ENCODE data around the gene NBPF20. TPM values are rescaled to one million over a fixed set of nuclear protein-coding genes. Genes with fewer than 3 reads are reported as not detected.
"Not testable (repeated sequence)": the region's sequence is repeated elsewhere in the genome, so short reads cannot be mapped to it uniquely, and the experiment has no call there.

NBPF20 gene
- polyA plus RNA-seq, 6 donors from 2014 or later = 0.11 to 0.76 (median 0.31) TPM; not detected in 1

GRCh38 chr1:145453873-145454823, 28.7 kb upstream of the NBPF20 start:
- Mint-ChIP-seq H3K27me3 (peaks cover 12 to 34% (median 12%) of the 10 kb centered on the region in 3 donors), H3K4me3 (peak overlapping the region in 1 of 8 donors; percentile 45)
- H3K36me3 Mint-ChIP-seq; H3K9me3 Mint-ChIP-seq; ATAC-seq (ENCODE audit: low read depth in 2 of 2); DNase-seq; H3K27ac Mint-ChIP-seq; H3K4me1 Mint-ChIP-seq: not testable (repeated sequence)

GRCh38 chr1:145452506-145452905, 27.1 kb upstream of the NBPF20 start:
- H3K4me3 Mint-ChIP-seq; H3K4me1 Mint-ChIP-seq; H3K36me3 Mint-ChIP-seq; ATAC-seq (ENCODE audit: low read depth in 2 of 2); H3K9me3 Mint-ChIP-seq; H3K27ac Mint-ChIP-seq; DNase-seq: not testable (repeated sequence)
- peaks cover 0 to 25% (median 8%) of the 10 kb centered on the region in 3 donors for H3K27me3 Mint-ChIP-seq

- H3K4me3 Mint-ChIP-seq; H3K27ac Mint-ChIP-seq; H3K9me3 Mint-ChIP-seq; DNase-seq; ATAC-seq (ENCODE audit: low read depth in 2 of 2); H3K36me3 Mint-ChIP-seq; H3K4me1 Mint-ChIP-seq: not testable (repeated sequence)
- peaks cover 0 to 25% (median 8%) of the 10 kb centered on the region in 3 donors for H3K27me3 Mint-ChIP-seq
Observed at GRCh38 chr1:145451914-145452313, 26.5 kb upstream of the NBPF20 start.

- DNase-seq; ATAC-seq (ENCODE audit: low read depth in 2 of 2); H3K36me3 Mint-ChIP-seq; H3K4me1 Mint-ChIP-seq; H3K9me3 Mint-ChIP-seq; H3K27ac Mint-ChIP-seq; H3K4me3 Mint-ChIP-seq: not testable (repeated sequence)
- H3K27me3 Mint-ChIP-seq = peaks cover 4 to 10% (median 6%) of the 10 kb centered on the region in 3 donors
Observed at GRCh38 chr1:145445219-145445618, 19.8 kb upstream of the NBPF20 start.

- H3K36me3 Mint-ChIP-seq; ATAC-seq (ENCODE audit: low read depth in 2 of 2); H3K9me3 Mint-ChIP-seq; H3K4me1 Mint-ChIP-seq; H3K27ac Mint-ChIP-seq; DNase-seq; H3K4me3 Mint-ChIP-seq: not testable (repeated sequence)
- H3K27me3 Mint-ChIP-seq = peaks cover 0 to 10% (median 6%) of the 10 kb centered on the region in 3 donors
Observed at GRCh38 chr1:145442340-145442739, 16.9 kb upstream of the NBPF20 start.

- Mint-ChIP-seq H3K4me3 (peak overlapping the region; percentile 42 to 87 (median 60)), H3K36me3 (peaks cover 5 to 21% of the 10 kb centered on the region in 2 donors), H3K9me3 (peaks cover 12 to 30% (median 23%) of the 10 kb centered on the region in 7 donors), H3K4me1 (peaks cover 4 to 14% (median 8%) of the 10 kb centered on the region in 3 donors), H3K27me3 (peaks cover 37 to 66% (median 49%) of the 10 kb centered on the region in 3 donors)
- DNase-seq, H3K27ac Mint-ChIP-seq: not testable (repeated sequence)
- ATAC-seq (ENCODE audit: low read depth in 2 of 2) = peak; percentile 16 to 36
Observed at GRCh38 chr1:145431363-145432256, 6.2 kb upstream of the NBPF20 start.

GRCh38 chr1:145430830-145431229, 5.4 kb upstream of the NBPF20 start:
- Mint-ChIP-seq H3K4me3 (peak overlapping the region; percentile 25 to 72 (median 48)), H3K27me3 (peaks cover 37 to 62% (median 49%) of the 10 kb centered on the region in 3 donors), H3K36me3 (peaks cover 5 to 21% of the 10 kb centered on the region in 2 donors), H3K4me1 (peaks cover 4 to 14% (median 8%) of the 10 kb centered on the region in 3 donors), H3K9me3 (peaks cover 12 to 30% (median 23%) of the 10 kb centered on the region in 7 donors)
- not testable (repeated sequence) for H3K27ac Mint-ChIP-seq; DNase-seq; ATAC-seq (ENCODE audit: low read depth in 2 of 2)

GRCh38 chr1:145429329-145429728, 3.9 kb upstream of the NBPF20 start:
- DNase-seq; ATAC-seq (ENCODE audit: low read depth in 2 of 2); H3K27ac Mint-ChIP-seq: not testable (repeated sequence)
- Mint-ChIP-seq H3K27me3 (peaks cover 41 to 62% (median 49%) of the 10 kb centered on the region in 3 donors), H3K4me3 (peak overlapping the region in 2 of 8 donors; percentile 39 to 40), H3K4me1 (peaks cover 15 to 22% (median 16%) of the 10 kb centered on the region in 3 donors), H3K36me3 (peaks cover 5 to 21% of the 10 kb centered on the region in 2 donors), H3K9me3 (peaks cover 12 to 30% (median 23%) of the 10 kb centered on the region in 7 donors)

GRCh38 chr1:145424612-145425435, 579 bp downstream of the NBPF20 start:
- Mint-ChIP-seq H3K9me3 (peaks cover 8 to 23% (median 16%) of the 10 kb centered on the region in 7 donors), H3K4me1 (peaks cover 9 to 13% (median 10%) of the 10 kb centered on the region in 3 donors), H3K36me3 (peaks cover 0 to 11% of the 10 kb centered on the region in 2 donors), H3K27ac (peak overlapping the region; percentile 31 to 95 (median 80)), H3K27me3 (peaks cover 26 to 30% (median 27%) of the 10 kb centered on the region in 3 donors), H3K4me3 (peak overlapping the region; percentile 87 to 100 (median 96))
- DNase-seq = not testable (repeated sequence)
- ATAC-seq (ENCODE audit: low read depth in 2 of 2) = peak; percentile 71 to 75

GRCh38 chr1:145415149-145415548, 10.3 kb downstream of the NBPF20 start:
- H3K4me3 Mint-ChIP-seq; H3K9me3 Mint-ChIP-seq; H3K36me3 Mint-ChIP-seq; H3K4me1 Mint-ChIP-seq; H3K27me3 Mint-ChIP-seq; H3K27ac Mint-ChIP-seq; DNase-seq; ATAC-seq (ENCODE audit: low read depth in 2 of 2): not testable (repeated sequence)

GRCh38 chr1:145407266-145407665, 18.1 kb downstream of the NBPF20 start:
- H3K27ac Mint-ChIP-seq; H3K36me3 Mint-ChIP-seq; H3K4me1 Mint-ChIP-seq; H3K4me3 Mint-ChIP-seq; H3K9me3 Mint-ChIP-seq; ATAC-seq (ENCODE audit: low read depth in 2 of 2); DNase-seq; H3K27me3 Mint-ChIP-seq: not testable (repeated sequence)

- H3K4me3 Mint-ChIP-seq; DNase-seq; H3K36me3 Mint-ChIP-seq; ATAC-seq (ENCODE audit: low read depth in 2 of 2); H3K27me3 Mint-ChIP-seq; H3K4me1 Mint-ChIP-seq; H3K9me3 Mint-ChIP-seq: not testable (repeated sequence)
- H3K27ac Mint-ChIP-seq = peak overlapping the region in 1 of 6 donors; percentile 18
Observed at GRCh38 chr1:145404949-145405348, 20.5 kb downstream of the NBPF20 start.

Measured in naive B cell (primary cell).